Measurements from ENCODE around the gene EIF2D. TPM values are rescaled to one million over a fixed set of nuclear protein-coding genes. Genes with fewer than 3 reads are reported as not detected.
"Not testable (repeated sequence)": the region's sequence is repeated elsewhere in the genome, so short reads cannot be mapped to it uniquely, and the experiment has no call there.

The EIF2D gene
- total RNA-seq, 5 donors from 2014 or later (not counting 1 experiment from before 2014, with no cell fraction given), result 48.0 to 56.7 (median 49.3) TPM

DNA sequence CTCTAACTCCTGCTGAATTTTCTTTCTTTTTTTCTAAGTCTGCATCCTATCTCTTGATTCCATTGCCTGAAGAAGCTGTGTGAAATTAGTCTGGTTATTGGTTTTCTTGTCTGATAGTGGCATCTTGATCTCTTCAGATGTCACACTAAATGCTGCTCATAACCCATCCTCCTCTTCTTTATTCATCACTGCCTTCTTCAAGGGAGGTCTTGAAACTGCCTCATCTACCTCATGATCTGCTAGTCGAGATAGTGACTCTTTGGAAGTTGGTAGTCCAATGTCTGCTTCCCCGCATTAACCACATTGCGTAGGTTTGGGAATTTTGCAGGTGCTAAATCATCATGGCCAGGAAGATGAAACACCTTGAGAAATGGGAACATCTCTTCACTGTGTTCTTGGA lies 38.7 kb upstream of the EIF2D start:
- no peaks in the 10 kb centered on the region for H3K4me1 Mint-ChIP-seq
- CTCF ChIA-PET, result interaction anchor here in 1 of 2 donors (1.0 kb wide), 1 partner anchor 13 kb away, joined by 4 read pairs; no protein-coding TSS in a partner anchor
- H3K27ac ChIP-seq (ENCODE audit: low read length), result no peak overlapping the region
- no peak overlapping the region for H3K27ac Mint-ChIP-seq
- no peaks in the 10 kb centered on the region for H3K27me3 Mint-ChIP-seq
- no peaks in the 10 kb centered on the region for H3K9me3 Mint-ChIP-seq
- 90% methylated on average over 3 of the region's 3 CpGs for WGBS (ENCODE audit: insufficient coverage)
- H3K4me1 ChIP-seq (ENCODE audit: control insufficient read depth in 1 of 2, extremely low read depth in 1 of 2, insufficient read depth in 2 of 2, low read length in 2 of 2), result no peaks in the 10 kb centered on the region
- DNase-seq, result no peak
- no peak for ATAC-seq (replicated peaks in 1 of 4)
- peaks cover 11% of the 10 kb centered on the region for H3K36me3 Mint-ChIP-seq
- no peak overlapping the region for H3K4me3 ChIP-seq (ENCODE audit: control insufficient read depth in 1 of 2, extremely low read depth in 1 of 2, low read length in 1 of 2)
- H3K9me3 ChIP-seq, result no peaks in the 10 kb centered on the region
- peaks cover 0 to 6% of the 10 kb centered on the region in 2 experiments for H3K27me3 ChIP-seq (replicated peaks in 1 of 2; ENCODE audit: control insufficient read depth in 2 of 2, extremely low read depth in 1 of 2, insufficient read depth in 2 of 2, low read length in 1 of 2)
- H3K4me3 Mint-ChIP-seq, result no peak overlapping the region
- POLR2A ChIA-PET, result no interaction called here
- H3K36me3 ChIP-seq (ENCODE audit: control insufficient read depth in 2 of 2, extremely low read depth in 1 of 2, insufficient read depth in 1 of 2, low read length in 1 of 2), result no peaks in the 10 kb centered on the region

DNA sequence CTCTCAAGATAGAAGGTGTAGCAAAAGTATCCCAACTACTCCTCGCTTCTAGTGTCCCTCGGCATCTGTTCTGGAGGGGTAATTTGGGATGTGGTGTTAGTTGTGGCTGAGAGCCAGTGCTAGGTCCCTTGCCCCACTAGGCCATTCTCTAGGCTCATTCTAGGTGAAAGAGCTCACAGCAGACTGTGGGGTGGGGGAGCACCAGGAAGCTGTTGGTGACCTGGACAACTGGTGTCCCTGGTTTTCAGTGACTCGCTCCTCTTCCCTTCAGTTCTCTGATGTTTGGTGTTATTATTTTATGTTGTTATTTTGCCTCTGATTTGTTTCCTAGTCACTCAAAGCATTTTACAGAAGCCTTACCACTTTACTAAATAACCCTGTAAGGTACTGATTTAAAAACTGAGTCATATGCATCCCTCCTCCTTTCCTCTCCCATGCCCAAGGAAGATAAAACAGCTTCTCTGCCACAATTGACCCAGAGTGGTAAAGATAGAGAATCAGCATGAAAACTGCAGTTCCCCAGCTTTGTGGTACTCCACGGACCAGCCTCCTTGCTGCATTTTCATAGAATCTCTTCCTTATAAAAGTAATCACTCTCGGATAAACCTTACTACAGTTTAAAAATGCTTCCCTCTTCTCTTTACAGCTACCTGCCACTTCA lies 37.1 kb upstream of the EIF2D start:
- Mint-ChIP-seq H3K27me3 (no peaks in the 10 kb centered on the region), H3K4me3 (no peak overlapping the region), H3K9me3 (no peaks in the 10 kb centered on the region), H3K27ac (no peak overlapping the region), H3K4me1 (no peaks in the 10 kb centered on the region), H3K36me3 (peaks cover 11% of the 10 kb centered on the region)
- H3K27me3 ChIP-seq (replicated peaks in 1 of 2; ENCODE audit: control insufficient read depth in 2 of 2, extremely low read depth in 1 of 2, insufficient read depth in 2 of 2, low read length in 1 of 2), result no peaks in the 10 kb centered on the region
- DNase-seq (no peak), ATAC-seq (replicated peaks in 1 of 4) (no peak)
- ChIA-PET CTCF (interaction anchor here (0.6 to 1.1 kb wide), 3 partner anchors 10 to 15 kb away, joined by 3 to 4 read pairs (median 3); no protein-coding TSS in a partner anchor), POLR2A (interaction anchor here in 1 of 2 donors (0.6 kb wide), 1 partner anchor 37 kb away, joined by 3 read pairs; no protein-coding TSS in a partner anchor)
- no peak overlapping the region for H3K27ac ChIP-seq (ENCODE audit: low read length)
- H3K4me1 ChIP-seq (ENCODE audit: control insufficient read depth in 1 of 2, extremely low read depth in 1 of 2, insufficient read depth in 2 of 2, low read length in 2 of 2), result no peaks in the 10 kb centered on the region
- H3K4me3 ChIP-seq (ENCODE audit: control insufficient read depth in 1 of 2, extremely low read depth in 1 of 2, low read length in 1 of 2), result no peak overlapping the region
- WGBS (ENCODE audit: insufficient coverage), result 85% methylated on average over 2 of the region's 5 CpGs
- no peaks in the 10 kb centered on the region for H3K36me3 ChIP-seq (ENCODE audit: control insufficient read depth in 2 of 2, extremely low read depth in 1 of 2, insufficient read depth in 1 of 2, low read length in 1 of 2)
- no peaks in the 10 kb centered on the region for H3K9me3 ChIP-seq

DNA sequence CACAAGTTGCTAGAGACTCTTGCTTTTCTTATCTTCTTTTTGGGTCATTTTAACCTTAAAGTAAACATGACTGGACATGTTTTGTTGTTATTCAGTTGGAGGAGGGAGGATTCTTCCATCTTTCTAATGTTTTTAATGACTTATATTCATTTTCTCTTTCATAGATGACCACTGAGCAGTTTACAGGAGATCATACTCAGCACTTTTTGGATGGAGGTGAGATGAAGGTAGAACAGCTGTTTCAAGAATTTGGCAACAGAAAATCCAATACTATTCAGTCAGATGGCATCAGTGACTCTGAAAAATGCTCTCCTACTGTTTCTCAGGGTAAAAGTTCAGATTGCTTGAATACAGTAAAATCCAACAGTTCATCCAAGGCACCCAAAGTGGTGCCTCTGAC lies 35.0 kb upstream of the EIF2D start:
- ChIA-PET POLR2A (no interaction called here), CTCF (interaction anchor here in 1 of 2 donors (0.5 to 1.0 kb wide), 2 partner anchors 14 kb away, joined by 3 read pairs; no protein-coding TSS in a partner anchor)
- DNase-seq (no peak), ATAC-seq (replicated peaks in 1 of 4) (no peak)
- Histone ChIP-seq H3K4me1 (ENCODE audit: control insufficient read depth in 1 of 2, extremely low read depth in 1 of 2, insufficient read depth in 2 of 2, low read length in 2 of 2) (no peaks in the 10 kb centered on the region), H3K27ac (ENCODE audit: low read length) (no peak overlapping the region), H3K36me3 (ENCODE audit: control insufficient read depth in 2 of 2, extremely low read depth in 1 of 2, insufficient read depth in 1 of 2, low read length in 1 of 2) (no peaks in the 10 kb centered on the region), H3K27me3 (replicated peaks in 1 of 2; ENCODE audit: control insufficient read depth in 2 of 2, extremely low read depth in 1 of 2, insufficient read depth in 2 of 2, low read length in 1 of 2) (no peaks in the 10 kb centered on the region), H3K4me3 (ENCODE audit: control insufficient read depth in 1 of 2, extremely low read depth in 1 of 2, low read length in 1 of 2) (no peak overlapping the region), H3K9me3 (no peaks in the 10 kb centered on the region)
- Mint-ChIP-seq H3K27ac (no peak overlapping the region), H3K4me3 (no peak overlapping the region), H3K27me3 (no peaks in the 10 kb centered on the region), H3K9me3 (no peaks in the 10 kb centered on the region), H3K36me3 (peaks cover 11% of the 10 kb centered on the region), H3K4me1 (no peaks in the 10 kb centered on the region)

DNA sequence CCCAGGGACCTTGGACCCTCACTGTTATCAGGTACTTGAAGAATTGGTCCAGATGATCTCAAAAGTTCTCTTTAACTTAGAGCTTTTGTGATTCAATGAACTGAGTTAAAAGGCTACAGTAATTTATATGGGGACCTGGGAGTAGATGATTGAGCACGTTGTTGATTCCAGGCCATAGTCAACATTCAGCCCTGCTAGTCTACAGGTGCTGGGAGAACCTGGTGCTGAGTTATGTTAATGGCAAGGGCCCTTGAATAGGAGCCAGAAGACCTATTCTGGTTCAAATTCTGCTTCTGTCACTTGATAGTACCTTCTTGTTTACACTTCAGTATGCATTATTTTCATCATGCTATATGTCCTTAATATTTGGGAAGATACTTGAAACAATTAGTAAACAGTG lies 34.2 kb upstream of the EIF2D start:
- H3K4me1 ChIP-seq (ENCODE audit: control insufficient read depth in 1 of 2, extremely low read depth in 1 of 2, insufficient read depth in 2 of 2, low read length in 2 of 2), result no peaks in the 10 kb centered on the region
- H3K27me3 ChIP-seq (replicated peaks in 1 of 2; ENCODE audit: control insufficient read depth in 2 of 2, extremely low read depth in 1 of 2, insufficient read depth in 2 of 2, low read length in 1 of 2), result no peaks in the 10 kb centered on the region
- Mint-ChIP-seq H3K27me3 (no peaks in the 10 kb centered on the region), H3K4me1 (no peaks in the 10 kb centered on the region), H3K36me3 (peaks cover 11% of the 10 kb centered on the region), H3K9me3 (no peaks in the 10 kb centered on the region), H3K4me3 (no peak overlapping the region), H3K27ac (no peak overlapping the region)
- H3K36me3 ChIP-seq (ENCODE audit: control insufficient read depth in 2 of 2, extremely low read depth in 1 of 2, insufficient read depth in 1 of 2, low read length in 1 of 2), result no peaks in the 10 kb centered on the region
- no peak overlapping the region for H3K4me3 ChIP-seq (ENCODE audit: control insufficient read depth in 1 of 2, extremely low read depth in 1 of 2, low read length in 1 of 2)
- H3K27ac ChIP-seq (ENCODE audit: low read length), result no peak overlapping the region
- DNase-seq, result no peak
- no peaks in the 10 kb centered on the region for H3K9me3 ChIP-seq
- ChIA-PET CTCF (no interaction called here), POLR2A (no interaction called here)
- no peak for ATAC-seq (replicated peaks in 1 of 4)
- no CpG with 5 or more reads among the region's 1 CpG for WGBS (ENCODE audit: insufficient coverage)

DNA sequence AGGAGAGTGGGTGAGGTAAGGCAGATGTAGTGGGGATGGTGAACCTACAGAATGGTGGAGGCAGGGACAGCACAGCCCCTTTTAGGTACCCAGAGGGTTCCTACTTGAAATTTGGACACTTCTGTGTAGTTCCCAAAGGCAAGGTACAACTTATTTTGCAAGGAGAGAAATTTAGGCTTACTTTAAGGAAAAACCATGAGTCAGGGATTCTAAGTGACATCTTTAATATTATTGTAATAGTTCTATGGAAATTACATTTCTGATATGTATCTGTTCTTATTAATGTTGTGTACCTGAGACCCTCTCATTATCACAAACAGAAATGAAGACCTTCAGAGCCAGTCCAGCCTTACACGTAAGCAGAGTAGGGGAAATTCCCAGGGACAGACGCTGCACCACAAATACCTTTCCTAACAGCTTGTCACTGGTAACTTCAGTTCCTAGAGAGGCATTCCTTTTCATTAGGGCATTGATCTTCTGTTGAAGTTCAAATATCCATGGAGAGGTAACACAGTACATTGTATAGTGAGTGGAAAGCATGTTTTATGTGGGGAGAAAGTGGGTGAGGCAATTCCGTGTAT lies 30.9 kb upstream of the EIF2D start:
- ATAC-seq (replicated peaks in 1 of 4), result no peak
- no peak overlapping the region for H3K4me3 Mint-ChIP-seq
- no peak for DNase-seq
- 100% methylated on average over 1 of the region's 3 CpGs for WGBS (ENCODE audit: insufficient coverage)
- Histone ChIP-seq H3K4me3 (ENCODE audit: control insufficient read depth in 1 of 2, extremely low read depth in 1 of 2, low read length in 1 of 2) (no peak overlapping the region), H3K27me3 (replicated peaks in 1 of 2; ENCODE audit: control insufficient read depth in 2 of 2, extremely low read depth in 1 of 2, insufficient read depth in 2 of 2, low read length in 1 of 2) (no peaks in the 10 kb centered on the region), H3K4me1 (ENCODE audit: control insufficient read depth in 1 of 2, extremely low read depth in 1 of 2, insufficient read depth in 2 of 2, low read length in 2 of 2) (no peaks in the 10 kb centered on the region), H3K27ac (ENCODE audit: low read length) (no peak overlapping the region), H3K36me3 (ENCODE audit: control insufficient read depth in 2 of 2, extremely low read depth in 1 of 2, insufficient read depth in 1 of 2, low read length in 1 of 2) (no peaks in the 10 kb centered on the region), H3K9me3 (no peaks in the 10 kb centered on the region)
- H3K36me3 Mint-ChIP-seq, result peaks cover 10% of the 10 kb centered on the region
- no peaks in the 10 kb centered on the region for H3K27me3 Mint-ChIP-seq
- H3K27ac Mint-ChIP-seq, result no peak overlapping the region
- no peaks in the 10 kb centered on the region for H3K9me3 Mint-ChIP-seq
- POLR2A ChIA-PET, result no interaction called here
- CTCF ChIA-PET, result interaction anchor here (0.6 kb wide), 2 partner anchors 16 to 39 kb away, joined by 3 read pairs; no protein-coding TSS in a partner anchor
- no peaks in the 10 kb centered on the region for H3K4me1 Mint-ChIP-seq

DNA sequence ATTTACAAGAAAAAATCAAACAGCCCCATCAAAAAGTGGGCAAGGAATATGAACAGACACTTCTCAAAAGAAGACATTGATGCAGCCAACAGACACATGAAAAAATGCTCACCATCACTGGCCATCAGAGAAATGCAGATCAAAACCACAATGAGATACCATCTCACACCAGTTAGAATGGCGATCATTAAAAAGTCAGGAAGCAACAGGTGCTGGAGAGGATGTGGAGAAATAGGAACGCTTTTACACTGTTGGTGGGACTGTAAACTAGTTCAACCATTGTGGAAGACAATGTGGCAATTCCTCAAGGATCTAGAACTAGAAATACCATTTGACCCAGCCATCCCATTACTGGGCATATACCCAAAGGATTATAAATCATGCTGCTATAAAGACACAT lies 29.8 kb upstream of the EIF2D start:
- H3K9me3 ChIP-seq; POLR2A ChIA-PET; H3K36me3 Mint-ChIP-seq; H3K4me3 Mint-ChIP-seq; H3K27me3 ChIP-seq (replicated peaks in 1 of 2; ENCODE audit: control insufficient read depth in 2 of 2, extremely low read depth in 1 of 2, insufficient read depth in 2 of 2, low read length in 1 of 2); H3K36me3 ChIP-seq (ENCODE audit: control insufficient read depth in 2 of 2, extremely low read depth in 1 of 2, insufficient read depth in 1 of 2, low read length in 1 of 2); ATAC-seq (replicated peaks in 1 of 4); CTCF ChIA-PET; H3K27me3 Mint-ChIP-seq; DNase-seq; H3K9me3 Mint-ChIP-seq; H3K4me3 ChIP-seq (ENCODE audit: control insufficient read depth in 1 of 2, extremely low read depth in 1 of 2, low read length in 1 of 2); H3K4me1 ChIP-seq (ENCODE audit: control insufficient read depth in 1 of 2, extremely low read depth in 1 of 2, insufficient read depth in 2 of 2, low read length in 2 of 2); H3K4me1 Mint-ChIP-seq; H3K27ac ChIP-seq (ENCODE audit: low read length); H3K27ac Mint-ChIP-seq: not testable (repeated sequence)
- WGBS (ENCODE audit: insufficient coverage), result no CpG with 5 or more reads among the region's 2 CpGs

All from T-cell (primary cell).